NCI-H2171 treated with DMSO at 0.1 percent for 48 hours (cell line): ENCODE measurements around the gene MEDAG.
A peak's percentile ranks its signal among the peaks of the same experiment; 100 is the strongest.

Source experiments
- DNase-seq: peaks from one replicate; lab custom pipeline; 2025; lab: John Stamatoyannopoulos, UW

The MEDAG gene

GRCh38 chr13:30872685-30873461, 33.2 kb upstream of the MEDAG start:
- no peak for DNase-seq

GRCh38 chr13:30873499-30873898, 32.6 kb upstream of the MEDAG start:
- DNase-seq, result no peak

DNA sequence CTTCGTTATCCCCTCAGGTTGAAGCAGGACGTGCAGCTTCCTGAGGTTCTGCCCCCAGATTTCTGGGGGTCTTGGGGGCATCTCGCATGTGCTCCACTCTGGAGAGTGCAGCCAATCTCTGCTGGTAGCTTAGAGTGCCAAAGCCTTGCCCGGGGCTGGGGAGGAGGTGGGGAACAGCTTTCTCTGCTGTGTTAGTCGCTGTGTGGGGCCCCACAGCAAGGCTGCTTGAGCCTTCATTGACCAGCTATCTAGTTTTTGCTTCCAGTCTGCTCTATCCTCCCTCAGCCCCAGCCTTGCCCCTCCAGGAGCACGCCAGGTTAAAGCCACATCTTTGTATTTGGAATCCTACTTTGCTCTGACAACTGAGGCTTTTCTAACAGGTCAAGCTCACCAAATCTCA, 32.0 kb upstream of the MEDAG start:
- no peak for DNase-seq

DNA sequence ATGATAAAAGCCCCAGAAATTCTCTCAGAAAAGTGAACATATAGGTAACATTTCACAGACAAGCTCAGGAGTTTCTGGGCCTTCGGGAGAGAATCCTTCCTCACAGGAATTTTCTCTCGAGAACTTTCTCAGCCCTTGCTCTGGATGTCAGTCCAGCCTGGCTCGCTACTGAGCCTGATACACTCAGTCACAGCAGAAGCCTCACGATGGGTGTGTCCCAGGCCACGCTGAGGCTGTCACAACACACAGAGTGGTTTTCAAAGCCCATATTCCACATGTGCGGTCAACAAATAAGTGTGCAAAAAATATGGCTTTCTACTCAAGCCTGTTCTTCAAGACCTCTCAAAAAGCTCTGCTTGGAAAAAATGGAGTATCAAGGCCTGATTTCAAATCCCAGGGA, 31.5 kb upstream of the MEDAG start:
- no peak for DNase-seq

DNA sequence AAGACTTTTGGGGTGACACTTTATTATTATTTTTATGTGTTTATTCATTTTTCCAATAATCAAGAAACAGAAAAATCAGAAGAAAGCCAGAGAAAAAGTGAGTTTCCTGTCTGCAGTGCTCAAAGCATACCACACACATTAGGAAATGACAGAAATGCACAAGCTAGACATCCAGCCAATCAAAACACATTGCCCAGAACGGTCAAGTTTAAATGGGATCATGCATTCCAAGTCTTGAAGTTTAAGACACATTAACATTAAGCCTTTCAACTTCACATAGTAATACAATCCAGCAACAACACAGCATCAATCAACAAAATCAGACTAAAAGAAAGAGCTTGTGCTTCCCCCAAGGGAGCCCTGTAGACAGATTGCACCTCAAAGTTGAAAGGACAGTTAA, 28.7 kb upstream of the MEDAG start:
- DNase-seq, result no peak

GRCh38 chr13:30880151-30880855, 25.8 kb upstream of the MEDAG start:
- no peak for DNase-seq

DNA sequence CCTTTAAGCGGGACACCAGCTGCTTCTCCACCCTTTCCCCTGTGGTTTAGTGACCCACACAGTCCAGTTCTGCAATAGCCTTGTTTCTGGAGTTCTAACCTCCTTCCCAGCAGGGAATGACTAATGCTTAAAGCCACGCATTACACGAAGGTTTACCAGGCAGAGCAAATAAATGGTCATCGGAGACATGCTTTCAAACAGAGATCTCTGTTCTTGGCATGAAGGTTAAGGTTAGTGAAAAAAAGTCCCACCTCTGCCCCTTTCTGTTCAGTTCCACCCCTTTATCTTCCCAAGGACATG, 25.3 kb upstream of the MEDAG start:
- DNase-seq, result no peak

DNA sequence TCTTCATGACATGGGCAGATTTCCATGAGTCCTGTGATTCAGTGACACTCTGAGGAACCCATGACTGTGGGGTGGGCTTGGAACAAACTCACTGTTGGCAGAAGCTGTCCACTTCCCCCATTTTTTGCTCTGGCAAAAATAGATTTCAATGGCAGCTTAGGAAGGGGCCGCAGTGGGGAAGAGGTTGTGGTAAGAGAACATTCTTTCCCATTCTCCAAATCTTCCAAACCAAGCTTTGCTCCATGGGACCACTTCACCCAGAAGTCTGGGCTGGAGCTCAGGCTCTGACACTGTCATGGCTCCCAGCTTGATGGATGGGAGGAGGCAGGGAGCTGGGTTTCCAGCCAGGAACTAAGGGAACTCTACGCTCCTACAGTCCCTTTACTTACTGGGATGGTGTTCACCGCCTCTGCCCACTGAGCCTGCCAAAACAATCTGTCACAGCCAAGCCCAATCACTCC, 24.9 kb upstream of the MEDAG start:
- DNase-seq, result no peak

DNA sequence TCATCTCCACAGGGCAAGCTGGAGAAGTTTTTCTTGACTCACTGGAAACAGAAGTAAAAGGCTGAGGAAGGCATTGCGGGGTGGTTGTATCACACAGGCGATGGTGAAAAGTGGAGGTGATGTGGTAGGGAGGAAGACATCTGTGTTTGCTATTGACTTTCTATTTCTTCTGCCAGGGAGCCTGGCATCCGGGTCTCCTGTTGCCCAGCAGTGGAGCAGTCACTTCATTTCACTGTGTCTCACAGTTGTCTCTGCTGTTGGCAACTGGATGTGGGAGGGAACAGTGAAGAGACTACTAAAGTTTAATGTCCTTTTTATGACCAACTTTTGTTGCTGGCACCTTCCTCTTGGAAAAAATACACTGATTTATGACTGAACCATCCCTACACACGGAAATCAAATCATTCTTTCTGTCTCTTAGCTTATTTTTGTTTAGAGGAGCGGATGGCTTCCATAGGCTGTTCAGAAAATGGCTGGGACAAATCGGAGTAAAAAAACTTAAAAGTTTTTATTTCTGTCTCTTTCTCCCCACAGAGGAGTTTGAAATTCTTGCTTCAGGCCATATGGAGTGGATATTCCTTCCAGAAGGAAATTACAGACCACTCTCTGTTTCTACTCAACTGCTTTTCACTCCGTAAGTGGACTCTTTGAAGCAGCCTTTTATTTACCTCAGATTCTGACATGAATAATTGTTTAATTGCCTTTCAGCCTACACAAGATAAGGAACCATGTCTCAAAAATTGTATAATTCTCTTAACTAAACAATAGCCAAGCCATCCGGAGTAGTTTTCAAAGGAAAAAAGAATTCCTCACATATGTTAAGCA, 23.8 kb upstream of the MEDAG start:
- no peak for DNase-seq

DNA sequence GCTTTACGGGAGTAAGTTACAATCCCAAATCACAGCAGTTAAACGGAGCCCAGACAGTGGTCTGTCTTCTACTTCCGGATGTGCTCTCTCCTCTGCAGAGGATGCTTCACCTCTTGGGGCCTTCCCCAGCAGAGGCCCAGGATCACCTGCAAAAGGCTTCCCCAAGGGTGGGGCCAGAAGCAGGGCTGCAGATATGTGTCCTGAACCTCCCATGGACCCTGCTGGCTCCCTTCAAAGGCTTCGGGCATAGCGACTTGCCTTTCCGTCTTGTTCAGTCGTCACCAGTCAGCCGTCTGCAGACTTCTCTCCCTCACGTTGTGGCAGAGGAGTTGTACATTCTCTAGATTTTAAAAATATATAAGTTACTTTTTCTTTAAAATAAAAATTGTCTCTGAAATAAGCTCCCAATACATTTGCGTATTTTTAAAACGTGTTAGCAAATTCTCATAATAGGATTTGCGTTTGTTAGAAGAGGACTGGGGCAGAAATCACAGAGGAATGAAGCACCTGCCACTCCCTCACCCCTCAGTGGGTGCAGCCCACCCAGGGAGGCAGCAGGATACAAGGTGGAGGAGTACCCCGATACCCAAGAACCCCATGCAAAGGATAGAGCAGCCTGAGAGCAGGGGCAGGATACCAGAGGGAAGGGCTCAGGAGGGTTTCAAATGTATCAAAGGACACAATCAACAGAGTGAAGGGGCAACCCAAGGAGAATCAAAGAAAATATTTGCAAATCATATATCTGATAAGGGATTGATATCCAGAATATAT, 22.9 kb upstream of the MEDAG start:
- DNase-seq, result no peak

DNA sequence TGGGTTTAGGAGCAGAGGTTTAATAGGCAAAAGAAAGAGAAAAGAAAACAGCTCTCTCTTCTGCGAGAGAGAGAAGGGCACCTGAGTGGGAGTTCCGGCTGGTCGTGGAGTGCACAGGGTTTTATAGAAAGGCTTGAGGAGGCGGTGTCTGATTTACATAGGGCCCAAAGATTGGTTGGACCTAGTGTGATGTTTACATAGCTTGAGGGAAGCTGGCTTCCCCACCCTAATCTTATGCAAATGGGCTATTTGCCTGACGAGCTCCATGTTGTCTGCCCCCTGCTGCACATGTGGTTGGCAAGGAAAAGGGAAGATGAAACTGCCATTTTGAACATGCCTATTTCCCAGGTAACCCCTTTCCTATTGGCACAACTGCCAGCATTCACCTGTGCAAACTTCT, 21.5 kb upstream of the MEDAG start:
- DNase-seq, result peak; percentile 70

DNA sequence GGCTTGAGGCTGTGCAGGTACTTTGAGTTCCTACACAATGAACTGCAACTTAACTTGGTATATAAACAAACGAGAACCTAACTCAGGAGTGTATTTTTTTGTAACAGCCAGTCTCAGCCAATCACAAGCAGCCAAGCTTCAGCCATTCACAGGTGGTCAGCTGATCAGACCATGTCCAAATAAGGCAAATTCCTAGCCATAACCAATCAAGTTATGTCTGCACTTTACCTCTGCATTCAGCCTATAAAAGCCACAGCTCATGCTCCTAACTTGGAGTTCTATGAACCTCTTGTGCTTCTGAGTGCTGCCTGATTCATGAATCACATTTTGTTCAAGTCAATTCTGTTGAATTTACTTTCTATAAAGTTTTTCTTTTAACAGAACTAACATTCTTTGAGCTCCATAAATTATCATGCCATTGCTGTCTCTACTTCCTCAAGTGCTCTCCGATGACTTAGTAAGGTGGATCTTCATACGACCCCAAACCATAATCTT, 16.8 kb upstream of the MEDAG start:
- DNase-seq, result no peak

DNA sequence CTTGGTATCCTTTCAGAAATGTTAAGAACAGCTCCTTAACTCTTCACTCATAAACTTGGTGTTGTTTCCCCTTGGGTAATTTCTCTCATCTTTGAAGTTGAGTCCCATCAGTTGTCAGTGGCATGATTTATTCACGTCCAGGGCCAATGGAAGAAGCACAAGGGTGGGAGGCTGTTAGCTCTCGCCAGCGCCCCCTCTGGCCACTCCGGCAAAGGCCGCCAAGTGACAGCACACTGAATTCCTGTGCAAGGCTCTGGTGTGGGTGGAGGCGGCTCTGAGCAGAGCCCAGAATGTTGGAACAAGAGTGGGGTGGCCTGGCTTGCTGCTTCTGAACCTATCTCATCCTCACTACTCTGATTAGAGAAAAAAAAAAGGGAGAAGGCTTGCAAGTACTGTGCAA, 13.1 kb upstream of the MEDAG start:
- DNase-seq, result no peak

- no peak for DNase-seq
These were observed 10.3 kb upstream of the MEDAG start for GRCh38 chr13:30895773-30896172.

GRCh38 chr13:30898070-30898469, 8.0 kb upstream of the MEDAG start:
- DNase-seq, result no peak

DNA sequence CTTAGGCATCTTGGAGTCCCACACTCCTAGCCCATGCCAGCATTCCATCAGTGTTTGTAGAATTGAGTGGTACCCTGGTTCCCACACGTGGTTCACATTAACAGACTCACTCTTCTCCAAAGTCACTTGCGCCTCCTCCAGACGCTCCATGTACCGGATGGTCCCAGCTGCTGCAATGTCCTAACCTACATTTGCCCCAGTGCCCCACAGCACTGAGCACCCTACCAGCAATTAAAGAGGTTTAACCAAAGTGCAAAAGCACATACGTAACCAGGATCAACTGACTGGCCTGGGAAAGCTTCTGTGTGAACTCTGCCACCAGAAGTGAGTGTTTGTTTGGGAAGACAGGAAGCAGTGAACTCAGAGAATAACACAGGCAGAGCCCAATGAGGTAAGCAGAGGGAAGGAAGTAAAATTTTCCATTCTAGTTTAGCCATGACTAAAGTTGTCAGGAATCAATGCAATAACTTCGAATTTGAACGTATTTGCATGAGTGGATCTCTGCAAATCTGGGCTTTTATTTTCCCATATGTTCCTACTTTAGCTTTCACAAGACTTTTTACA, 7.3 kb upstream of the MEDAG start:
- no peak for DNase-seq

DNA sequence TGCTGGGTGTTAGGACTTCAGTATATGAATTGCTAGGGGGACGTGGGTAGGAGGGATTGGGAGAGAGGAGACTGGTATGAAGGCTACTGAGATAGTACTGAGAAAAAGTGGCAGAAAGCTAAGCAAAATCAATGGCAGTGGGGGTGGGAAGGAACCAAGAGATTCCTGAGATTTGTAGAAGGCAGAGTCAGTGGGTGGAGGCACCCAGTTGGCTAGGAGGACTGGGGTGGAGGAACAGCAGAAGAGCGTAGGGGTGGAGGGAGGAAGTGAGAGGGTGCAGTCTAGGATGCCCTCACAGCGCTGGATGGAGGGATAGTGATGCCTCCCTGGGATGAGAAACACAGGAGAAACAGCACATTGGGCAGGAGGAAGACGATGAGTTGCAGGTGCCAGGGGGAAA, 5.6 kb upstream of the MEDAG start:
- no peak for DNase-seq

GRCh38 chr13:30900952-30901749, 4.9 kb upstream of the MEDAG start:
- no peak for DNase-seq

DNA sequence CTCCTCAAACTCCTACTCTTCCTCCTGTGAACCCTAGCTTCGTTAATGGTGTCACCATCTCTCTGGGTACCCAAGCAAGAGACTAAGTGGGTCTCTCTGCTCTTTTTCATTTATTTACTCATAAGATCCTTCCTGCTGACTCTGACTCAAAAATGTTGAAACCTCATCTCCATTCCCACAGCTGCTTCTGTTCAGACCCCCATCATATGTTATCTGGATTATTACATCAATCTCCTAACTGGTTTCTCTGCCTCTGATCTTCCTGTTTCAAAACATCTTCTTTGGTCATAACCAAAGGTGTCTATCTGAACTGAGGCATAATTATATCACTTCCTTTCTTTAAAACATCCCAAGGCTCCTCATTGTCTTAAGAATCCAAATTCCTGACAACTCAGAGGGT, 2.0 kb upstream of the MEDAG start:
- DNase-seq, result no peak

- DNase-seq, result no peak
These were observed 460 bp downstream of the MEDAG start for GRCh38 chr13:30906411-30907051.
